GM12878 (cell line): ENCODE data around the gene OR8J1.

Source experiments
- CREB1 ChIP-seq: IDR thresholded peaks from 2 replicates; pipeline ENCODE4 v1.6.1; 2012; ENCODE audit warnings: low read depth, mild to moderate bottlenecking, inconsistent platforms
- CTCF ChIP-seq, 3 experiments: IDR thresholded peaks in 2 of 3; conservative IDR thresholded peaks in 1 of 3; 2 replicates each; pipeline ENCODE4 v1.5.1; 2011; ENCODE audit warnings: low read depth in 3 of 3, low read length in 3 of 3, mild to moderate bottlenecking in 3 of 3, control low read depth in 2 of 3, moderate library complexity in 2 of 3, inconsistent platforms in 1 of 3, mixed read lengths in 1 of 3; ENCODE audit not compliant: control insufficient read depth in 2 of 3, insufficient read depth in 1 of 3; ENCODE audit errors: extremely low read depth in 1 of 3
- MXI1 ChIP-seq: fragments of 150-350 bp; IDR thresholded peaks from 2 replicates; pipeline ENCODE4 v1.6.1; 2011; ENCODE audit warnings: low read depth, mild to moderate bottlenecking, inconsistent platforms, low read length, improper control_type of control experiment
- POLR2A ChIP-seq: IDR thresholded peaks from 2 replicates; pipeline ENCODE4 v1.6.1; 2011; ENCODE audit warnings: low read depth, mild to moderate bottlenecking, low read length
- POLR2AphosphoS2 ChIP-seq: IDR thresholded peaks from 2 replicates; pipeline ENCODE4 v1.6.1; 2011; ENCODE audit warnings: low read depth, mild to moderate bottlenecking, low read length, improper control_type of control experiment, moderate library complexity
- POLR2AphosphoS5 ChIP-seq: IDR thresholded peaks from 2 replicates; pipeline ENCODE4 v1.6.1; 2011; ENCODE audit warnings: mild to moderate bottlenecking, low read length, inconsistent platforms
- POU2F2 ChIP-seq: IDR thresholded peaks from 3 replicates; pipeline ENCODE4 v1.6.1; 2011; ENCODE audit warnings: low read depth, mild to moderate bottlenecking, low read length, borderline replicate concordance
- TAF1 ChIP-seq: IDR thresholded peaks from 2 replicates; pipeline ENCODE4 v1.6.1; 2011; ENCODE audit warnings: mild to moderate bottlenecking, low read depth, low read length, borderline replicate concordance
- TCF3 ChIP-seq: IDR thresholded peaks from 2 replicates; pipeline ENCODE4 v1.6.1; 2012; ENCODE audit warnings: low read depth, mild to moderate bottlenecking, low read length, borderline replicate concordance; ENCODE audit not compliant: insufficient read depth
- ZBTB33 ChIP-seq: fragments of 450-650 bp; IDR thresholded peaks from 2 replicates; pipeline ENCODE4 v1.6.1; 2017; ENCODE audit warnings: mild to moderate bottlenecking
- ZNF274 ChIP-seq: IDR thresholded peaks from one replicate; pipeline ENCODE4 v1.8.0; 2011; ENCODE audit not compliant: insufficient read length, insufficient read depth

GRCh38 chr11:56404393-56404792 lies 50.3 kb downstream of the OR8J1 start:
- TF ChIP-seq CREB1 (no peak), MXI1 (no peak), CTCF (IDR thresholded peaks at IDR 0.05 in 2 of 3, conservative IDR thresholded peaks at IDR 0.05 in 1 of 3; ENCODE audit: control insufficient read depth in 2 of 3, extremely low read depth in 1 of 3, insufficient read depth in 1 of 3, low read depth in 3 of 3, low read length in 3 of 3) (no peak), TCF3 (no peak), ZBTB33 (no peak), POLR2AphosphoS2 (no peak), TAF1 (no peak), POU2F2 (no peak), POLR2A (no peak), POLR2AphosphoS5 (no peak), ZNF274 (no peak)
